GM19324 (cell line): ENCODE measurements around the gene ZNF763.
"Not testable (repeated sequence)": the region's sequence is repeated elsewhere in the genome, so short reads cannot be mapped to it uniquely, and the experiment has no call there.

Source experiments
- ATAC-seq: cut with Tn5 transposase; IDR thresholded peaks from one replicate; pipeline ENCODE4 v1.9.1; 2021; ENCODE audit warnings: mild to moderate bottlenecking, moderate library complexity; ENCODE audit not compliant: unreplicated experiment, low FRiP score

Gene ZNF763

DNA sequence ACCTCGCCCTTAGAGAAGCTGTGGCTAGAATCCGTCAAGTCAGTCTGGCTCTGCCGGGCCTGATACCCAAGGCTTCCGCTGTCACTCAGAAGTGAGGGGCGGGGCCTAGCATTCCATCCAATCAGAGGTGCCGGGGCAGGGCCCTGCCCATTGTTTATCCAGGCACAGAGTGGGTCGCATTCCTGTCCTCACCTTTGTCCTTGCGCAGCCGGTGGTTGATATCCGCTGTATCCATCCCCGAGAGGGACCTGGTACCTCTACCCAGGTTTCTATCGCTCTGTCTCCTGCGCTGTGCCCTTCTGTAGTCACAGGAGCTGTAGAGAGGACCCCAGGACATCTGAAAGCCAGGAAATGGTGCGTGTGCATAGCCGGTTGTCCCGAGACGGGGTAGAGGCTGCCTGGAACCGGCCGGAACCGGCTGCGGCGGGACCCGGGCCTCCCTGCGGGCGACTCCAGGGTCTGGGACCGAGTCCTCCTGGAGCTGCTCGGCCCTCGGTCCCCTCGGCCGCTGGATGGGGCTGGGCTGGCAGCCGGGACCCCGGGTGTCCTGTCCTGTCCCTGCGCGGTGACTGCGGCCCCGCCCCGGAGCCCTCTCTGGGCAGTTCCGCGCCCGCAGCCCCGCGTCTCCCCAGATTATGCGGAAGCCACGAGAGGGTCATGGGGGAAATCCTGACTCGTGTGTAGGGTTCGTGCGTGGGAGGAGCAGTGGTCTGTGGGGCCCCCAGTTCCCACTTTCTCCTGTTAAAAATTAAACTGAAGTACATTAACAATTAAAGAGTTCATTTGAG is at the start of gene ZNF763:
TSS of gene ZNF763 (plus strand) at position 183 of the 788 bp plus-strand sequence. CDS start at position 352, 169 bp downstream.
- peak; percentile 46 for ATAC-seq

DNA sequence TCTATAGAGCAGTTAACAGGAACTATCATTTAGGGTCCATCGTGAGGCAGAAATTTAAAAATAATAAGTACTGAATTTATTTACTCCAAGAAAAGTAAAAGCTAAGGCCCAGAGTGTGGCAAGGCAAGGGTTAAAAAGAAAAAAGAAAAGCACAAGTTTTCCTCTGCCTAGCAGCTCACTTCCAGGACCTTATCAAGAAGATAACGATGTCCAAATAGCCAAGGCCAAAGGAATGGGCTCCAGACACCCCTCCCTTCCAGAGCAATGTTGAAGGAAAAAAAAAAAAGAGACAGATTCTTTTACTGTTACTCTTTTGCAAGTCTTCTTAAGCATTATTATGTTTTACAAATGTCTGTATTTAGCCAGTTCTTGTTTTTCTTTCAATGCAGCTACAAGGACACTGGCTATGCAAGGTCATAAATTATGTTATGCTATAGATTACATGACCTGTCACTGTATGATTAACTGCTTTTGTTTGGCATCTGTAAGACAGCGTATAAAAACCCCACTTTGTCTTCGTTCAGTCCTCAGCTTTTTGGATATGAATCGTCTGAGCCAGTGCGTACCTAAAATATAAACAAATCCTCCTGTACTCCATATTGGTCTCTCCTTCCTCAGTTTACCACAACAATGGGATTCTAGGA is 42.9 kb upstream of the ZNF763 start:
- no peak for ATAC-seq

DNA sequence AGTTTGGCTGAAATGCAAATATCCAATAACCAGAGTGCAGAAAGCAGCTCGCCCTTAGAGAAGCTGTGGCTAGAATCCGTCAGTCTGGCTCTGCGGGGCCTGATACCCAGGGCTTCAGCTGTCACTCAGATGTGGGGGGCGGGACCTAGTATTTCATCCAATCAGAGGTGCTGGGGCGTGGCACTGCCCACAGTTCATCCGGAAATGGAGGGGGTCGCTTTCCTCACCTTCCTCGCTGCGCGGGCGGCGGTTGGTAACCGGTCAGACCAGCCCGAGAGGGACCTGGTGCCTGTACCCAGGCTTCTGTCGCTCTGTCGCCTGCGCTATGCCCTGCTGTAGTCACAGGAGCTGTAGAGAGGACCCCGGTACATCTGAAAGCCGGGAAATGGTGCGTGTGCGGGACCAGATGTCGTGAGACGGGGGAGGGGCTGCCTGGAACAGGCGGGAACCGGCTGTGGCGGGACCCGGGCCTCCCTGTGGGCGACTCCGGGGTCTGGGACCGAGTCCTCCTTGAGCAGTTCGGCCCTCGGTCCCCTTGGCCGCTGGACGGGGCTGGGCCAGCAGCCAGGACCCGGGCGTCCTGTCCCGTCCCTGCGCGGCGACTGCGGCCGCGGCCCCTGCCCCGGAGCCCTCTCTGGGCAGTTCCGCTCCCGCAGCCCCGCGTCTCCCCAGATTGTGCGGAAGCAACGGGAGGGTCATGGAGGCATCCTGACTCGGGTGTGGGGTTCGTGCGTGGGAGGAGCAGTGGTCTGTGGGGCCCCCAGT is 39.8 kb upstream of the ZNF763 start, which contains the start of gene ZNF700:
TSS of gene ZNF700 (plus strand) at position 222 of the 765 bp plus-strand sequence. CDS start at position 326, 104 bp downstream.
- ATAC-seq = peak; percentile 85

DNA sequence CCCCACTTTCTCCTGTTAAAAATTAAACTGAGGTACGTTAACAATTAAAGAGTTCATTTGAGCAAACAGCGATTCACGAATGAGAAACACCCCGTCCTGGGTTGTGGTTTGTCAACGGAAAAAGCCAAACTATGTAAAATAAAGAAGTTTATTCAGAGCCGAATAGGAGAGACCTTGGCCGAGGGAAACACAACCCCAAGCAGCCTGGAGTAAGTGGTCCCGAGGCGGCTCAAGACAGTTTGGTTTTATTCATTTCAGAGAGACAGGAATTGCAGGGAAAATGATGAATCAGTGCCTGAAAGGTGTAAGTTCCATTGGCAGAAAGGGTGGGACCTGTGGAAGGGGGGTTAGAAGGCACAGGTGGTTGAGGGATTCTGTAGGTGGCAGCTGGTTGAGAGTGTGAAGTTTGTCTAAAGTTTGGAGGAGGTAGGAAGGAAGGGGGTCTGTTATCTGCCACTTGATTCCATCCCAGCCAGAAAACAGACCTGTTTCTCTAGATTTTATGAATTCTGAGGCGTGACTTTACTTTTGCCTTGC is 39.1 kb upstream of the ZNF763 start:
- ATAC-seq = not testable (repeated sequence)

DNA sequence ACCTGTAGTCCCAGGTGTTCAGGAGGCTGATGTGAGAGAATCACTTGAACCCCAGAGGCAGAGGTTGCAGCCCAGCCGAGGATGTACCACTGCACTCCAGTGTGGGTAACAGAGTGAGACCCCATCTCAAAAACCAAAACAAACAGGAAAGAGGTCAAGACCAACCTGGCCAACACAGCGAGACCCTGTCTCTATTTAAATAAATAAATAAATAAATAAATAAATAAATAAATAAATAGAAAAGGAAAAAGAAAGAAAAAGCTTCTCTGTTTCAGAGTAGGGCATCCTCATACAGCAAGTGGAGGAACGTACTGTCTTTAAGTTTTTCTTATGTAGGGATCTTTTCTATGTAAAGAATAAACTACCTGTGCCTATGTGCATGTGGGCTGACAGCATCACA is 37.6 kb upstream of the ZNF763 start:
- no peak for ATAC-seq

DNA sequence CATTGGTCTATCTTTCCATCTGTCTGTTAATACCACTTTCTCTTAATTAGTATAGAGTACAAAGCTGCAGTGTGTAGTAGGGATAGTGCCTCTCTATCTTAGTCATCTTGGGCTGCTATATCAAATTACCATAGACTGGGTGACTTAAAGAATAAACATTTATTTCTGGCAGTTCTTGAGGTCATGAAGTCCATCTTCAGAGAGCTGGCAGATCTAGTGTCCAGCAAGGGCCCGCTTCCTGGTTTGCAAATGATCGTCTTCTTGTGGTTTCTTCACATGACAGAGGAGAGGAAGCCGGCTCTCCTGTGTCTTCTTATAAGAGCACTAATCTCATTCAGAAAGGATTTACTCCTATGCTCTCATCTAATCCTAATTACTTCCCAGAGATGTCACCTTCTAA is 33.8 kb upstream of the ZNF763 start:
- no peak for ATAC-seq

DNA sequence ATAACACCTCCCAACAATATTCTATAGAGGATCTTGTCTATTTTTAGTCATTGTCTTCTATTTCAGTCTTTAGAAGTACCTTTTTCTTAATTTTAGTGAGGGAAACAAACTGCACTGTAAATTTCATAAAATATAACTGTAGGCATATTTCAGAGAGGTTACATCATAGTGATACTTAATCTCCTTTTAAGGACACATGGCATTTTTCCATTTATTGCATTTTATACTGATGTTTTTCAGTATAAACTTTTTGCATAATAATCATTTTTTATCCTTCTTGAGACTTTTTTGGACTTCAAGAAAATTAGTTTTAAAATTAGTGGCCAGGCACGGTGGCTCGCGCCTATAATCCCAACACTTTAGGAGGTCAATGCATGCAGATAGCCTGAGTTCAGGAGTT is 33.3 kb upstream of the ZNF763 start:
- ATAC-seq = no peak

DNA sequence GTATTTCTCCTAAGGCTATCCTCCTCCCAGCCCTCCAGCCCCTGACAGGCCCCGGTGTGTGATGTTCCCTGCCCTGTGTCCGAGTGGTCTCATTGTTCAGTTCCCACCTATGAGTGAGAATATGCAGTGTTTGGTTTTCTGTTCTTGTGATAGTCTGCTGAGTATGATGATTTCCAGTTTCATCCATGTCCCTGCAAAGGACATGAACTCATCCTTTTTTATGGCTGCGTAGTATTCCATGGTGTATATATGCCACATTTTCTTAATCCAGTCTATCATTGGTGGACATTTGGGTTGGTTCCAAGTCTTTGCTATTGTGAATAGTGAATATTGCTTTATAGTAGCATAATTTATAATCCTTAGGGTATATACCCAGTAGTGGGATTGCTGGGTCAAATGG is 29.0 kb upstream of the ZNF763 start:
- ATAC-seq = not testable (repeated sequence)

DNA sequence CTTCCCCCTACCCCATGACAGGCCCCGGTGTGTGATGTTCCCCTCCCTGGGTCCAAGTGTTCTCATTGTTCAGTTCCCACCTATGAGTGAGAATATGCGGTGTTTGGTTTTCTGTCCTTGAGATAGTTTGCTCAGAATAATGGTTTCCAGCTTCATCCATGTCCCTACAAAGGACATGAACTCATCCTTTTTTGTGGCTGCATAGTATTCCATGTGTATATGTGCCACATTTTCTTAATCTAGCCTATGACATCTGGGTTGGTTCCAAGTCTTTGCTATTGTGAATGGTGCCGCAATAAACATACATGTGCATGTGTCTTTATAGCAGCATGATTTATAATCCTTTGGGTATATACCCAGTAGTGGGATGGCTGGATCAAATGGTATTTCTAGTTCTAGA is 26.5 kb upstream of the ZNF763 start:
- not testable (repeated sequence) for ATAC-seq

DNA sequence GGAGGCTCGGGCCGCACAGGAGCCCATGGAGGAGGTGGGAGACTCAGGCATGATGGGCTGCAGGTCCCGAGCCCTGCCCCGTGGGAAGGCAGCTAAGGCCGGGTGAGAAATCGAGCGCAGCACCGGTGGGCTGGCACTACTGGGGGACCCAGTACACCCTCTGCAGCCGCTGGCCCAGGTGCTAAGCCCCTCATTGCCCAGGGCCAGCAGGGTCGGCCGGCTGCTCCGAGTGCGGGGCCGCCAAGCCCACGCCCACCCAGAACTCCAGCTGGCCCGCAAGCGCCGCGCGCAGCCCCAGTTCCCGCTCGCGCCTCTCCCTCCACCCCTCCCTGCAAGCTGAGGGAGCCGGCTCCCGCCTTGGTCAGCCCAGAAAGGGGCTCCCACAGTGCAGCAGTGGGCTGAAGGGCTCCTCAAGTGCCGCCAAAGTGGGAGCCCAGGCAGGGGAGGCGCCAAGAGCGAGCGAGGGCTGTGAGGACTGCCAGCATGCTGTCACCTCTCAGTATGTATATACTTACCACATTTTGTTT is 23.4 kb upstream of the ZNF763 start:
- not testable (repeated sequence) for ATAC-seq

DNA sequence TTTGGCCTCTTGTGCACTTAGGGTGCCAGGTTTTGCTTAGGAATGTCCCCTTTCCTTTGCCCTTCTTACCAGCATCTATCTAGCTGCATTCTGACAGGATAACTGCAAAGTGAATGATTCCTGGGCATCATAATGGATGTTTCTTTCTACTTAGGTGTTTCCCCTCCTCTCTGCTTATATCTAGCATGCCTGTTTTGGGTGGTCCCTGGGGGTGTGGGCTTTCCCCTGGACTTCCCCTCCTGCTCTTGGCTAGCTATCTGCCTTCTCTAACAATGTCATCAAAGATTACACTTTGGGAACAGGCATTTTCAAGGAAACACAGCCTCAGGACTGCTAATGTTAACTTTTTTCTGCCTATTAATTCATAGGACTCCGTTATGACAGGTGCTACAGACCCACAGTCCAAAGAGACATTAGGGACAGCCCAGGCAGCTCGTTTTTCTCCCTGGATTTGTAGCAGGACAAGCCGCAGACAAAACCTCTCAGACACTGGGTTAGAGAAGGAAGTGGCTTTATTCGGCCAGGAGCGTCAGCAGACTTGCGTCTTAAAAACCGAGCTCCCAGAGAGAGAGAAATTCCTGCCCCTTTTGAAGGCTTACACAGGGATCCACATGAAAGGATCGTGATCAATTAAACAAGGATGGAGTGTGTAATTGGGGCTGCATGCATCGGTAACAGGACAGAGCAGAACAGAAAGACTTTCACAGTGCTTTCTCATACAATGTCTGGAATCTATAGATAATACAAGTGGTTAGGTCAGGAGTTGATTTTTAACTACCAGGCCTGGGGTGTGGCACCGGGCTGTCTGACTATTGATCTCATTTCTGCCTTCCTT is 22.6 kb upstream of the ZNF763 start:
- ATAC-seq = no peak

DNA sequence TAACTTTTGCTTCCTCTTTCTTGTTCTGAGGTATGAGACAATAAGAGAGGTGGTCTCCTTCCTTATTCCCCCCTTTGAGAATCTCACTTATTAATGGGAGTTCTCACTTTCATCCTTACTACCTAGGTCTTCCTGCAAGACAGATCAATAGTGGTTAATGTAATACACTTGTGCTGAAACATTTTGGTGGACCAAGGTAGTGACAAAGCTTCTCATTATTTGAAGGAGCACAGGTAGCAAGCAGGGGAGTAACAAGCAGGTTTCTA is 22.1 kb upstream of the ZNF763 start:
- no peak for ATAC-seq

DNA sequence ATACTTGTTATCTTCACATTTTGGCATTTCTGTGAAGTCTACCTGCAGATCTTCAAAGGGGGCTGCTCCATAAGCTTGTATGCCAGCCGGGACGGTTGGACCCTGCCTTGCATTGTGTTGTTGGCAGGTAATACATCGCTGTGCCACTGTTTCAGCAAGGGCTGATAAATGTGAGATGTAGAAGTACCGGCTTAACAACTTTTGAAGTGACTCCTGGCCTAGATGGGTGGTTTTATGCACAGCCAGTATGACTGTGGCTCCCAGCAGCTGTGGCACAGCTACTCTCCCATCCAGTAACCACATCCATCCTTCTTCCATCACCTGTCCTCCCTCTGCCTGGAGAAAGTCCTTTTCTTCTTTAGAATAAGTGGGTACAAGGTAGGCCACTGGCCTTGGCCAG is 20.2 kb upstream of the ZNF763 start:
- ATAC-seq = no peak

DNA sequence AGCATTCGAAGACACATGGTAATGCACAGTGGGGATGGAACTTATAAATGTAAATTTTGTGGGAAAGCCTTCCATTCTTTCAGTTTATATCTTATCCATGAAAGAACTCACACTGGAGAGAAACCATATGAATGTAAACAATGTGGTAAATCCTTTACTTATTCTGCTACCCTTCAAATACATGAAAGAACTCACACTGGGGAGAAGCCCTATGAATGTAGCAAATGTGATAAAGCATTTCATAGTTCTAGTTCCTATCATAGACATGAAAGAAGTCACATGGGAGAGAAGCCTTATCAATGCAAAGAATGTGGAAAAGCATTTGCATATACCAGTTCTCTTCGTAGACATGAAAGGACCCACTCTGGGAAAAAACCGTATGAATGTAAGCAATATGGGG is 16.2 kb upstream of the ZNF763 start:
- no peak for ATAC-seq

DNA sequence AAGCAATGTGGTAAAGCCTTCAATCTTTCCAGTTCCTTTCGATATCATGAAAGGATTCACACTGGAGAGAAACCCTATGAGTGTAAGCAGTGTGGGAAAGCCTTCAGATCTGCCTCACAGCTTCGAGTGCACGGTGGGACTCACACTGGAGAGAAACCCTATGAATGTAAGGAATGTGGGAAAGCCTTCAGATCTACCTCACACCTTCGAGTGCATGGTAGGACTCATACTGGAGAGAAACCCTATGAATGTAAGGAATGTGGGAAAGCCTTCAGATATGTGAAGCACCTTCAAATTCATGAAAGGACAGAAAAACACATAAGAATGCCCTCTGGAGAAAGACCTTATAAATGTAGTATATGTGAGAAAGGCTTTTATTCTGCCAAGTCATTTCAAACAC is 15.6 kb upstream of the ZNF763 start:
- no peak for ATAC-seq

DNA sequence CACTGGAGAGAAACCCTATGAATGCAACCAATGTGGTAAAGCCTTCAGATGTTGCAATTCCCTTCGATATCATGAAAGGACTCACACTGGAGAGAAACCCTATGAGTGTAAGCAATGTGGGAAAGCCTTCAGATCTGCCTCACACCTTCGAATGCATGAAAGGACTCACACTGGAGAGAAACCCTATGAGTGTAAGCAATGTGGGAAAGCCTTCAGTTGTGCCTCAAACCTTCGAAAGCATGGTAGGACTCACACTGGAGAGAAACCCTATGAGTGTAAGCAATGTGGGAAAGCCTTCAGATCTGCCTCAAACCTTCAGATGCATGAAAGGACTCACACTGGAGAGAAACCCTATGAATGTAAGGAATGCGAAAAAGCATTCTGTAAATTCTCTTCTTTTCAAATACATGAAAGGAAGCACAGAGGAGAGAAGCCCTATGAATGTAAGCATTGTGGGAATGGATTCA is 15.2 kb upstream of the ZNF763 start:
- not testable (repeated sequence) for ATAC-seq

DNA sequence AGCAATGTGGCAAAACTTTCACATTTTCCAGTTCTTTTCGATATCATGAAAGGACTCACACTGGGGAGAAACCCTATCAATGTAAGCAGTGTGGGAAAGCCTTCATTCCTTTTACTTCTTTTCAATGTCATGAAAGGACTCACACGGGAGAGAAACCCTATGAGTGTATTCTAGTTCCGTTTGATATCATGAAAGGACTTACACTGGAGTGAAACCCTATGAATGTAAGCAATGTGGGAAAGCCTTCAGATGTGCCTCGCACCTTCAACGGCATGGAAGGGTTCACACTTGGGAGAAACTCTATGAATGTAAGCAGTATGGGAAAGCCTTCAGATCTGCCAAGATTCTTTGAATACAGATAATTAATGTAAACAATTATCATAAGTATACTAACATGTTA is 14.5 kb upstream of the ZNF763 start:
- no peak for ATAC-seq

DNA sequence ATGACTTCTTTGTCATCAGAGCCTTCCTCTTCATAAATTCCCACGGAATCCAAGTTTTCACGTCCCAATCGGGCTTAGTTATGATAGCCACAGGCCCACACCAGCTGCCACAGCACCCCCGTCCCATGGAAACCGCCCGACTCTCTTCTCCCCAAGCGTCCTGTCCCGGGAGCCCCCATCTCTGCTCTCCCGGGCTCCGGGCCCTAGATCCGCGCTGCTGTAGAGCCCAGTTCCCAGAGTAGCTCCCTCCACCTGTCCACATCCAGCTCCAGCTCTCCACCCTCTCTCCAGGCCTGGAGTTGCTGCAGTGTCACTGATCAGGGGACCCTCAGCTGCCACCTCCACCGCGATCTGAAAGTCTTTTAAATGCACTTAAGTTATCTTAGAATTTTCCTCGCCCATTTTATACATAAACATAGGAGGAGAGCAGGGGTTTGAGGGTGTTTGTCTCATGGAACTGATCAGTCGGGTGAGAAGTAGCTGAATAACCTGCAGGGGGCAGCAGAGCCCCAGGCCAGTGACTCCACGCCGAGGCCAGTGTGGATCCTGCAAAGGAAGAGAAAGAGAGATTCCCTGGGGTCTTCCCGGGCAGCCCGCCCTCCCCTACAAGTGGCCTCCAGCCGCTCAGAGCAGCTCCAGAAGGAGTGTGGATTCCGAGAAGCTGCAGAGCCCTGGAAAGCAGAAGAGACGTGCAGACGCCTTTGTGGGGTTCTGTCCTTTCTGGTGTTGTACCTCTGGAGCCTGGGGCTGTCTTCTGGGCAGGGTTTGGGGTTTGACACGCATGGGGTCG is 1.1 kb upstream of the ZNF763 start:
- ATAC-seq = no peak

DNA sequence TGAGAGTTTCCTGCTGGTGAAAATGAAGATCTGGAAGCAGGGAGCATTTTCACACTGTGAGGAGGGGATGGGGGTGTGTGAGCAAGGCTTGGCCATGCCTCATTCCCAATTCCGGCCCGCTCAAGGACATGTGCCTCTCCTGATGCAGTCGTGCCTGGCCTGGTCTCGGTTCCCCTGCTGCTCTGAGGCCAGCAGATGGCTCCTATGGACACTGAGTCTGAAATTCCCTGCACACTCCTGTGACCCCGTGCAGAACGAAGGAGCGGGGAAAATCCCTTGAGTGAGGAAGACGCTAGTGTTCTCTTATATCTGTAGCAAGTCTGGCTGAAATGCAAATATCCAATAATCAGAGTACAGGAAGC is 363 bp upstream of the ZNF763 start:
- no peak for ATAC-seq
